ENCODE results near the gene CCKAR.

DNA sequence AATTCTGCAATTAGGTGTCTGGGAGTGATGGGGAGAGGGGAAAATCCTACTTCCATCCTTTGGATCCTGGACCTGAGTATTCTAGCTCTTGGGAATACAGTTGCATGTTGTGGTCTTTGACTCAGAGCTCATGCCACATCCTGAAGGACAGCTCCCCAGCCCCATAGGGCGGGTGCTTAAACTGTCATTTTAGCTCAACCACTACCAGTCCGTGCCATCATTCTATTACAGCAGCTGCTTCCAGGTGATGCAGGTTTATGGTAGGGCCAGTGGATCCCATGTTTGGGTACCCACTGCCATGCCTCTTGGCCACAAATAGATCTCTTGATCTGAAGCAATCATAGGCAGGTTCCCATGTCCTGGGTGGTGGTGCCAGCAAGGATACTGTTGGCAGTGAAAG lies 34.7 kb downstream of the CCKAR start:
- TF ChIP-seq, protein P1, sequence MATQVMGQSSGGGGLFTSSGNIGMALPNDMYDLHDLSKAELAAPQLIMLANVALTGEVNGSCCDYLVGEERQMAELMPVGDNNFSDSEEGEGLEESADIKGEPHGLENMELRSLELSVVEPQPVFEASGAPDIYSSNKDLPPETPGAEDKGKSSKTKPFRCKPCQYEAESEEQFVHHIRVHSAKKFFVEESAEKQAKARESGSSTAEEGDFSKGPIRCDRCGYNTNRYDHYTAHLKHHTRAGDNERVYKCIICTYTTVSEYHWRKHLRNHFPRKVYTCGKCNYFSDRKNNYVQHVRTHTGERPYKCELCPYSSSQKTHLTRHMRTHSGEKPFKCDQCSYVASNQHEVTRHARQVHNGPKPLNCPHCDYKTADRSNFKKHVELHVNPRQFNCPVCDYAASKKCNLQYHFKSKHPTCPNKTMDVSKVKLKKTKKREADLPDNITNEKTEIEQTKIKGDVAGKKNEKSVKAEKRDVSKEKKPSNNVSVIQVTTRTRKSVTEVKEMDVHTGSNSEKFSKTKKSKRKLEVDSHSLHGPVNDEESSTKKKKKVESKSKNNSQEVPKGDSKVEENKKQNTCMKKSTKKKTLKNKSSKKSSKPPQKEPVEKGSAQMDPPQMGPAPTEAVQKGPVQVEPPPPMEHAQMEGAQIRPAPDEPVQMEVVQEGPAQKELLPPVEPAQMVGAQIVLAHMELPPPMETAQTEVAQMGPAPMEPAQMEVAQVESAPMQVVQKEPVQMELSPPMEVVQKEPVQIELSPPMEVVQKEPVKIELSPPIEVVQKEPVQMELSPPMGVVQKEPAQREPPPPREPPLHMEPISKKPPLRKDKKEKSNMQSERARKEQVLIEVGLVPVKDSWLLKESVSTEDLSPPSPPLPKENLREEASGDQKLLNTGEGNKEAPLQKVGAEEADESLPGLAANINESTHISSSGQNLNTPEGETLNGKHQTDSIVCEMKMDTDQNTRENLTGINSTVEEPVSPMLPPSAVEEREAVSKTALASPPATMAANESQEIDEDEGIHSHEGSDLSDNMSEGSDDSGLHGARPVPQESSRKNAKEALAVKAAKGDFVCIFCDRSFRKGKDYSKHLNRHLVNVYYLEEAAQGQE (IDR thresholded peaks at IDR 0.05; ENCODE audit: insufficient replicate concordance, low read depth) = no peak
- TF ChIP-seq POLR2AphosphoS5 (IDR thresholded peaks at IDR 0.05; ENCODE audit: low read depth) (no peak), SPI1 (IDR thresholded peaks at IDR 0.05; ENCODE audit: borderline replicate concordance, low read depth) (no peak), GABPA (IDR thresholded peaks at IDR 0.05; ENCODE audit: low read depth) (no peak)
- TF ChIP-seq, protein P2, sequence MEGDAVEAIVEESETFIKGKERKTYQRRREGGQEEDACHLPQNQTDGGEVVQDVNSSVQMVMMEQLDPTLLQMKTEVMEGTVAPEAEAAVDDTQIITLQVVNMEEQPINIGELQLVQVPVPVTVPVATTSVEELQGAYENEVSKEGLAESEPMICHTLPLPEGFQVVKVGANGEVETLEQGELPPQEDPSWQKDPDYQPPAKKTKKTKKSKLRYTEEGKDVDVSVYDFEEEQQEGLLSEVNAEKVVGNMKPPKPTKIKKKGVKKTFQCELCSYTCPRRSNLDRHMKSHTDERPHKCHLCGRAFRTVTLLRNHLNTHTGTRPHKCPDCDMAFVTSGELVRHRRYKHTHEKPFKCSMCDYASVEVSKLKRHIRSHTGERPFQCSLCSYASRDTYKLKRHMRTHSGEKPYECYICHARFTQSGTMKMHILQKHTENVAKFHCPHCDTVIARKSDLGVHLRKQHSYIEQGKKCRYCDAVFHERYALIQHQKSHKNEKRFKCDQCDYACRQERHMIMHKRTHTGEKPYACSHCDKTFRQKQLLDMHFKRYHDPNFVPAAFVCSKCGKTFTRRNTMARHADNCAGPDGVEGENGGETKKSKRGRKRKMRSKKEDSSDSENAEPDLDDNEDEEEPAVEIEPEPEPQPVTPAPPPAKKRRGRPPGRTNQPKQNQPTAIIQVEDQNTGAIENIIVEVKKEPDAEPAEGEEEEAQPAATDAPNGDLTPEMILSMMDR (IDR thresholded peaks at IDR 0.05; ENCODE audit: insufficient read depth, low read length) = no peak

Measured in HL-60 (cell line).